GM21423 (cell line): ENCODE results near the gene GAB4.
"Not testable (repeated sequence)": the region's sequence is repeated elsewhere in the genome, so short reads cannot be mapped to it uniquely, and the experiment has no call there.

Experiments used
- ATAC-seq: cut with Tn5 transposase; IDR thresholded peaks from one replicate; pipeline ENCODE4 v1.9.1; 2021; ENCODE audit warnings: mild to moderate bottlenecking, moderate library complexity; ENCODE audit not compliant: unreplicated experiment

The GAB4 gene

GRCh38 chr22:16960220-16960883 lies 47.7 kb downstream of the GAB4 start:
- ATAC-seq = no peak

GRCh38 chr22:16959345-16959930 lies 48.6 kb downstream of the GAB4 start:
- ATAC-seq = no peak

GRCh38 chr22:16958475-16958874 lies 49.5 kb downstream of the GAB4 start:
- ATAC-seq = no peak

- ATAC-seq = no peak
These were observed 50.2 kb downstream of the GAB4 start for GRCh38 chr22:16957781-16958180.

- no peak for ATAC-seq
These were observed 51.7 kb downstream of the GAB4 start for GRCh38 chr22:16956290-16956689.

- no peak for ATAC-seq
These were observed 52.3 kb downstream of the GAB4 start for GRCh38 chr22:16955678-16956210.

GRCh38 chr22:16955081-16955480 lies 52.9 kb downstream of the GAB4 start:
- ATAC-seq = no peak

- ATAC-seq = no peak
These were observed 54.0 kb downstream of the GAB4 start for GRCh38 chr22:16954060-16954403.

- no peak for ATAC-seq
These were observed 54.6 kb downstream of the GAB4 start for GRCh38 chr22:16953206-16954059.

- ATAC-seq = no peak
These were observed 58.5 kb downstream of the GAB4 start for GRCh38 chr22:16949561-16949960.

GRCh38 chr22:16937811-16938210 lies 70.2 kb downstream of the GAB4 start:
- no peak for ATAC-seq

GRCh38 chr22:16937209-16937608 lies 70.8 kb downstream of the GAB4 start:
- ATAC-seq = not testable (repeated sequence)

- ATAC-seq = no peak
These were observed 71.4 kb downstream of the GAB4 start for GRCh38 chr22:16936625-16937024.

- no peak for ATAC-seq
These were observed 72.8 kb downstream of the GAB4 start for GRCh38 chr22:16935209-16935608.

- ATAC-seq = no peak
These were observed 74.4 kb downstream of the GAB4 start for GRCh38 chr22:16933291-16934282.

- ATAC-seq = no peak
These were observed 75.4 kb downstream of the GAB4 start for GRCh38 chr22:16932577-16932976.

- ATAC-seq = no peak
These were observed 82.5 kb downstream of the GAB4 start for GRCh38 chr22:16925407-16925966.

- ATAC-seq = no peak
These were observed 85.3 kb downstream of the GAB4 start for GRCh38 chr22:16922706-16923105.

- no peak for ATAC-seq
These were observed 85.9 kb downstream of the GAB4 start for GRCh38 chr22:16922076-16922475.
